Fibroblast of lung (primary cell): ENCODE results near the gene CHADL.

ENCODE experiments used
- EZH2 ChIP-seq: IDR thresholded peaks from 2 replicates; pipeline ENCODE4 v1.5.1; 2012; ENCODE audit warnings: low read length, control low read depth, mild to moderate bottlenecking; ENCODE audit errors: missing control alignments
- TF ChIP-seq, protein P1 (sequence below), 2 donors: IDR thresholded peaks in 1 of 2; conservative IDR thresholded peaks in 1 of 2; 1 replicate in 1 of 2; 2 replicates in 1 of 2; pipeline ENCODE4 v1.5.1; 2011 to 2012; ENCODE audit warnings: low read length in 2 of 2, control low read depth in 1 of 2, inconsistent platforms in 1 of 2, low read depth in 1 of 2, mild to moderate bottlenecking in 1 of 2

GRCh38 chr22:41249442-41249841 is 8.7 kb upstream of the CHADL start:
- TF ChIP-seq, protein P1, sequence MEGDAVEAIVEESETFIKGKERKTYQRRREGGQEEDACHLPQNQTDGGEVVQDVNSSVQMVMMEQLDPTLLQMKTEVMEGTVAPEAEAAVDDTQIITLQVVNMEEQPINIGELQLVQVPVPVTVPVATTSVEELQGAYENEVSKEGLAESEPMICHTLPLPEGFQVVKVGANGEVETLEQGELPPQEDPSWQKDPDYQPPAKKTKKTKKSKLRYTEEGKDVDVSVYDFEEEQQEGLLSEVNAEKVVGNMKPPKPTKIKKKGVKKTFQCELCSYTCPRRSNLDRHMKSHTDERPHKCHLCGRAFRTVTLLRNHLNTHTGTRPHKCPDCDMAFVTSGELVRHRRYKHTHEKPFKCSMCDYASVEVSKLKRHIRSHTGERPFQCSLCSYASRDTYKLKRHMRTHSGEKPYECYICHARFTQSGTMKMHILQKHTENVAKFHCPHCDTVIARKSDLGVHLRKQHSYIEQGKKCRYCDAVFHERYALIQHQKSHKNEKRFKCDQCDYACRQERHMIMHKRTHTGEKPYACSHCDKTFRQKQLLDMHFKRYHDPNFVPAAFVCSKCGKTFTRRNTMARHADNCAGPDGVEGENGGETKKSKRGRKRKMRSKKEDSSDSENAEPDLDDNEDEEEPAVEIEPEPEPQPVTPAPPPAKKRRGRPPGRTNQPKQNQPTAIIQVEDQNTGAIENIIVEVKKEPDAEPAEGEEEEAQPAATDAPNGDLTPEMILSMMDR (conservative IDR thresholded peaks at IDR 0.05 in 1 of 2, IDR thresholded peaks at IDR 0.05 in 1 of 2; ENCODE audit: low read depth in 1 of 2, low read length in 2 of 2), result no peak
- TF ChIP-seq EZH2, result no peak
